Fibroblast of skin of left biceps (primary cell): ENCODE measurements around the gene DCHS1.

ENCODE experiments used
- DNase-seq, 2 experiments: peaks; one replicate each; pipeline ENCODE4 v3.0.0-alpha.2; 2013; ENCODE audit warnings: low read depth in 2 of 2

The DCHS1 gene

DNA sequence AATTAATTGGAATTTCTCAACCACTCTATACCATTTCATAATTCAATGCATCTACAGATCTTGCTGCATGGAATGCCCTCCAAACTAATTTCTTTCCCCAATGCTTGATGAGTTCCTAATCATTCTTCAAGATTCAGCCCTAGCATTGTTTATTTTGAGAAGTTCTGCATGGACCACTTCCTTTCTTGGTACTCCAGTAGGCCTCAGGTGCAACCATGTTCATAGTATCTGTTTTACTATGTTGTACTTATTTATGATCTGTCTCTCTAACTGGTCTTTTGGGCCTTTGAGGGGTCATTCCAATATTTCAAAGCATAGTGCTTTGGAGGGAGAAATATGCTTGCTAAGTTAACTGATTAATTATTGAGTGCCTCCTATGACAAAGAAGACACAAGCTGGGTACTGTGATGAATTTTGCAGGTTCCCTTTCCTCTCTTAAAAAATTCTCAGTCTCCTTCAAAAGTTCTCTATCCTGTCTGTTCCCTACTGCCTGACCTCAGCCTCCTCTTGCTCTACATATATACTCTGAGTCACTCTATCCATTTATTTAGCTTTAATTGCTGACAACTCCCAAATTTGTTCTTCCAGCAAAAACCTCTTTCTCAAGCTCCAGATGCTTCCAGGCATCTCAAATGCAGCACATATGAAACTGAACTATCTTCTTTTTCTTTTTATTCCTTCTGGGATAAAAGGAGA is 18.1 kb upstream of the DCHS1 start:
- DNase-seq = no peak

DNA sequence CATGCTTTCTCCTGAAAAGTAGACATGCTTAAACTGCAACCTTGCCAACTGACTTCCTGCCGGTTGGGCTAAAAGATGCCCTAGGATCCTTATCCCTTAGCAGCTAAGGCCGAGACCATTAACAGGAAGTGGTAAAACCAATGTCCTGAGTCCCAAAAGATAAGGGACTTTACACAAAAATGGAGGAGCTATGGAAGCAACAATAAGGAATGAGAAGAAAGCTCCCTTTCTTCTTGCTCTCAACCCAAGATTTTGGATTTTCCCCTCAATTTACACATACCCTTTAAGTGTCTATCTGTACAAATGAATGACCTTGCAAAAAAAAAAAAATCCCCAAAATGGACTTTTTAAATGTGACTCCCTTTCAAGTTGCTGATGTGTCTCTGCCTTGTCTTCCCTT is 16.4 kb upstream of the DCHS1 start:
- DNase-seq = no peak

DNA sequence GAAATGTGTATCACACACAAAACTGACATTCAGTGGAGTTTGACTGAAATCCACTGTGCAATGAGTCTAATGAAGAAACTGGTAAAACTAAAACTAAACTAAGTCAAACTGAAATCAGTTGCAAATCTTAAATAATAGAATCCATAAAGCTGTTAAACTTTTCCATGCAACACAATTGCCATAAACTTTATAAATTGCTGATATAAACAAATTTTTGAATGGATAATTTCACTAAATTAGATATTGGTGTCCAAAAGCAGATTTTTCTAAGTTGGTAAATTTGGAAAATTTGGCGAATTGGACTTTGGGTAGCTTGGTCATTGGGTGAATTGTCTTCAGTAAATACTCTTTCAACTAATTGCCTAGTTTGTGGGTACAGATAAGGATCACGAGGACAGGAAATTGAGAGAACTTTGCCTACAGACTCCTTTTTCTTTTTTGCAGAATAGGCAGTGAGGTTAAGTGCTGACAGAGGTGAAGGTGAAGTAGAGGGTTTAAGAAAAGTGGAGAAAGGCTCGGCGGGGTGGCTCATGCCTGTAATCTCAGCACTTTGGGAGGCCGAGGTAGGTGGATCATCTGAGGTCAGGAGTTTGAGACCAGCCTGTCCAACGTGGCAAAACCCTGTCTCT is 14.7 kb upstream of the DCHS1 start:
- DNase-seq = no peak

DNA sequence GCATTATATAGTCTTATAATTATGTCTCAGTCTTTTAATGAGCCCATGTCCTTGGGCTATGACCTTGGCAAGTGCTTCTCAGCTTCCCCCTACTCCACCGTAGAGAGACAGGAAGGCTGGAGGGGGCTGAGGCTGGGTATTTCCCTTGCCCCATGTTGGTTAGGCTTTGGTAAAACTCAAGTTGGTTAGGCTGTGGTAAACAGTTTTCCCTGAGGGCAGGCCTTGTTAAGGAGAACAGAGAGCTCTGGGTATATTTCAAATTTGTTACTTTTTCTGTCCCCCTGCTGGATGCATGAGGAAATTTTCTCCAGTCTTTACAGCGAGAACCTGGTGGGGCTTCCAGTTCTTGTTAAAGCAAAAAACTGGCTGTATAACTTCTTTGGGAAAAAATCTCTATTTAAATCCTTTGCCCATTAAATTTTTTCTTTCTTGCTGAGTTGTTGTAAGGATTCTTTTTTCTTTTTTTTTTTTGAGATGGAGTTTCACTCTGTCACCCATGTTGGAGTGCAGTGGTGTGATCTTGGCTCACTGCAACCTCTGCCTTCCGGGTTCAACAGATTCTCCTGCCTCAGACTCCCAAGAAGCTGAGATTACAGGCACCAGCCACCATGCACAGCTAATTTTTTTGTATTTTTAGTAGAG is 12.2 kb upstream of the DCHS1 start:
- no peak for DNase-seq

DNA sequence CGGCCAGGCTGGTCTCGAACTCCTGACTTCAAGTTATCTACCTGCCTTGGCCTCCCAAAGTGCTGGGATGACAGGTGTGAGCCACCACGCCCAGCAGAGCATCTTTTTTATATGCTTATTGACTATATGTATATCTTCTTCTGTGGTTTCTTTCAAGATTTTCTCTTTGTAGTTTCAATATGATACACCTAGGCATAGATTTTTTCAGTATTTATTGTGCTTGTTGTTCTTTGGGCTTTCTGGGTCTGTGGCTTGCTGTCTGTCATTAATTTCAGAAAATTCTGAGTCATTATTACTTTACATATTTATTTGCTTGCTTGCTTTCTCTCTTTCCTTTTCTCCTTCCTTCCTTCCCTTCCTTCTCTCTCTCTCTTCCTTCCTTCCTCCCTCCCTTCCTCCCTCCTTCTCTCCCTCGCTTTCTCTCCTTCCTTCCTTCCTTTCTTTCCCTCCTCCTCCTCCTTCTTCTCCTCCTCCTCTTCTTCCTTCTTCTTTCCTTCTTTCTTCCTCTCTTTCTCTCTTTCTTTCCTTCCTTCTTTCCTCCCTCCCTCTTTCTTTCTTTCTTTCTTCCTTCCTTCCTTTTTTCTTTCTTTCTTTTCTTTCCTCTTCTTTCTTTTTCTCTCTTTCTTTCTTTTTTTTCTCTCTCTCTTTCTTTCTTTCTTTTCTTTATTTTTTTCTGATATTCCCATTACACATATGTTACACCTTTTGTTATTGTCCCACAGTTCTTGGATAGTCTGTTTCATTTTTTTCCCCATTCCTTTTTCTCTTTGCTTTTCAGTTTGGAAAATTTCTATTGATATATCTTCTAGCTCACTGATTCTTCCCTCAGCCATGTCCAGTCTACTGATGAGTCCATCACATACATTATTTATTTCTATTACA is 10.9 kb upstream of the DCHS1 start:
- DNase-seq = no peak

DNA sequence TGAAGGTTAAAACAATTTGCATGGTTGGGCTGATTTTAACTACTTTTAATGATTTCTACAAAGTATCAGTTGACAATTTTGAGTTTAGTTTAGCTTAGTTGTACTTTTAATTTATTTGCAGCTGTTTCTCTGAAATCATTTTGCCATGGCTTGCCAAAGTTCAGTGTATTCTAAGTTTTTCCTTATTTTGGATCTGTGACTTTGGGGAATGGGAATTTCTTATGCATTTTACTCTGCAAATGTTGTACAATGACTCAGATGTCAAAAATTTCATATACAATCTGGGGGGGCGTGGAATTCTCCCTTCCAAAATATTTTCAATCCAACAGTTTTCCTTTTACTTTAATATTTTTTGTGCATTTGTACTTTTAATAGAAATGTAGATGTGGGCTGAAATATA is 8.9 kb upstream of the DCHS1 start:
- DNase-seq = no peak

DNA sequence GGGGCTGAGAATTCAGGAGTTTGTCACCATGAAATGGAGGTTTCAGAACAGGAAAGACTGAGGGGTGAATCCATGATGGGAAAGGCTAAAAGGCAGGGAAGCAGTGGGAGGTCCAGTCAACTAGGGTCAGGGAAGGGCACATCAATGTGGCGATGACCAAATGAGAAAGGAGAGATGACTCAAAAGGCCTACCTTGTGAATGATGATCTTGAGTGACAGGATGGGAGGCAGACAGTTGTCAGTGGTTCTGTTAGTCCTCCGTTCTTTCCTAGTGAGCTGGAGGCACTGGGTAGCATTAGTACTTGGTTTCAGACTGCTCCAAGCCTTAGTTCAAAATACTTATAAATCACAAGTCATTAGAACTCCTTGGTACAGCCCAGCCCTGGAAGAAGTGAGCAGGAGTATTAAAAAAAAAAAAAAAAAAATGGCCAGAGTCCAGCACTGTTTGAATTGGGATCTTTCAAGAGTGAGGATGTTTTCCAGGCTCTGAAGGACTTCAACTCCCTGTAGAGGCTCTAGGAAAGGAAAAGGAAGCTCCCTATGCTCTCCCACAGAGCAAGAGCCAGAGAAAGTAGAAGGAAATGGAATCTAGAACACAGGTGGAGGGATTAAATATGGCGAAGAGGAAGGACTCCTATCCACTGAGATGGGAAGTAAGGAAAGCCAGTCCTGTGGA is 8.3 kb upstream of the DCHS1 start:
- DNase-seq = no peak

DNA sequence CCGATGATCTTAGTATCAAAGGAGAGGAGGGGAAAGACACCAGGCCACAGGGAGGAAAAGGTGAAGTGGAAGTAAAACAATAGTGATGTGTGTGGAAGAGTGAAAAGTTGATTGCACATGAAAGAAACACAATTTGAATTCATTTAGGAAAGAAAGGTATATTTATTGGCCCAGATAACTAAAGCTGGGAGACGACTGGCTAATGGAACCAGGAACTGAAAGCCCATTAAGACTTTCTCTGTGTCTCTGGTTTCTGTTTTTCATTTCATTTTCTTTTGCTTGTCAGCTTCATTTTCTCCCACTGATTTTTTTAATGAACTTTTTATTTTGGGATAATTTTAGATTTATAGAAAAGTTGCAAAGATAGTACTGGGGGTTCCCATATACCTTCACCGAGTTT is 5.1 kb upstream of the DCHS1 start:
- no peak for DNase-seq

DNA sequence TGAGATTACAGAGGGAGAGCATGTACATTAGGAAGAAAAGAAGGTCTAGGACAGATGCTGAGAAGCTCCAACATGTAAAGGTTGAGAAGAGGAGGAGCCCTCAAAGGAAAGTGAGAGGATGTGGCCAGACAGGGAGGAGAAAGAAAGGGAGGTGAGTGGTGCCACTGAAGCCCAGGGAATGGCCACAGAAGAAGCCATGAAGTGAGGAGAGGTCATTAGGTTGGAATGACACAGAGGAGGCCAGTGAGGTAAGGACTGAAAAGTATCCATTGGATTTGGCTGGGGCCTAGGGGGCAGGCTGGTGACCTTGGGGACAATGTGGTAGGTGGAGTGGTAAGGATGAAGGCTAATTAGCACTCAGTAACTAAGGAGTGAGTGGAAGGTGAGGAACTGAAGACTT is 3.0 kb upstream of the DCHS1 start:
- DNase-seq = no peak

DNA sequence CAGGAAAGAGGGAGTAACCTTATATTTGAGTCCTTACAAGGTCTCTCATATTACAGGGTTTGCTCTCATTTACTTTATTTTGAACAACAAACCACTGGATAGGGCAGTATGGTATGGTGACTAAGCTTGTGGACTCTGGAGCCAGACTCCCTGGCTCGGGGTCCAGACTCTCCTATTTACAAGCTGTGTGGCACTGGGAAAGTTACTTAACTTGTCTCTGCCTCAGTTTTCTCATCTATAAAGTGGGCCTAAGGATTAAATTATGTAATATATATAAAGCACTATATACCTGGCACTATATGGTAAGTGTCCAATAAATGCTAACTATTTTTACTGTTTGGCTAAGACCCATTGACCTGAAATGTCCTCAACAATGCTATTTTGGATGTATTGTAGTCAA is 1.7 kb upstream of the DCHS1 start:
- DNase-seq = no peak

DNA sequence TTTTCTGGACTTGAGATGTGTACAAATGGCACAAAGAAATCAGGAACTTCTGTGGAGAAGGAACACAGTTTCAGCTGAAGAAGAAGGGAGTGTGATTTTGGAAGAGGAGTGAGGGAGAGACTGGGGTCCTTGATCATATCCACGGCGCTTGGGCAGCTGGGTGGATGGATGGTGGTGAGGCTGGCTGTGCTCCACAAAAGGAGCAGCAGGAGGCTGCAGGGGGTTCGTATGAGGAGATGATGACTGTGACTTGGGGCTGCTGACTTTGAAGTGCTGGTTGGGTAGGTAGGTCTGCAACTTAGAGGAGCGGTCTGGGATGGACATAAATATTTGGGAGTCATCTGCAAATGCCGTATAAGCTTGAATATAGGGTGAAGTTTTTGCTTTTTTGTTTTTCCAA is 1.3 kb upstream of the DCHS1 start:
- no peak for DNase-seq

DNA sequence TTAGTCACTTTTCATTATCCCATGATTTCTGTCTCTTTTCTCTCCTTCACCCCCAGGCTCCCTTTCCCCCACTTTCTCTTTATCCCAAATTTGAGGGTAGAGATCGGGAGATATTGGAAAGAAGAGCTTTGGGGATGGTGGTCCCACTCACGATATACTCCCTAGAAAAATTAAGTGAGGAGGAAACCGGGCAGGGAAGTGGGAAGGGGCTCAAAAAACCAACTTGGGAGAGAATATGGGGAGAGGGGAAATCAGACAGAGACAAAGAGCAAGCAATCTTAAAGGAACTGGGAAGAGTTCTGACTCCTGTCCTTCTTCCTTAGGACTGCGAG is 941 bp upstream of the DCHS1 start:
- no peak for DNase-seq

DNA sequence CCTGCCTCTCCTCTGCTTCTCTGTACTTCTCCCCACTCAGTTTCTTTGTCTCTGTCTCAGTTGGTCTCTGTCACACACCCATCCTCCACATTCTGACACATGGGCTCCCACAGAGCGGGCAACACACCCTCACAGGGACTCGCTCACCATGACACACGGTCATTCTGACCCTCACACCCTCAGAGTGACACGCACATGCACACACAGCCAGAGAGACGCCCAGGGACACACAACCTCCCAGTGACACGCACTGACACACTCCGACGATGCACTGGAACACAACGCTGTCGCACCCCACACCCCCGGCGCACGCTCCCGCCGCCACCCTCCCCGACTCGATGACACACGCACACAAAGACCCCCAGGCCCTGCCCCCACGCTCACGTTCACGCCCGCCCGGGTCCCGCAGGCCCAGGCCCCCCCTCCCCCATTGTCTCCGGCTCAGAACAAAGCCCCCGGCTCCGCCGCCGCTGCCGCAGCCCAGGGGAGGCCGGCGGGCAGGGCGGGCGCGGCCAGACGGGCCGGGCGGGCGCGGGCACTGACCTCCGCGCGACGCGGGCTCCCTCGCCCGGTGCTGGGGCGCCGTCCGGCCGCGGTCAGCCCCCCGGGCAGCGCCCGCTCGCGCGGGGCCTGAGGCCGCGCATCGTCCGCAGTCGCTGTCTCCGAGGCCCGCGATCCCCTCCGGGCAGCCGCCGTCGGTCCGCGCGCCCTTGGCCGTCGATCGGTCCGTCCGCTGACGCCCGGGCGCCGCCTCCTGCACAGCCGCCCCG is 404 bp downstream of the DCHS1 start:
- no peak for DNase-seq

DNA sequence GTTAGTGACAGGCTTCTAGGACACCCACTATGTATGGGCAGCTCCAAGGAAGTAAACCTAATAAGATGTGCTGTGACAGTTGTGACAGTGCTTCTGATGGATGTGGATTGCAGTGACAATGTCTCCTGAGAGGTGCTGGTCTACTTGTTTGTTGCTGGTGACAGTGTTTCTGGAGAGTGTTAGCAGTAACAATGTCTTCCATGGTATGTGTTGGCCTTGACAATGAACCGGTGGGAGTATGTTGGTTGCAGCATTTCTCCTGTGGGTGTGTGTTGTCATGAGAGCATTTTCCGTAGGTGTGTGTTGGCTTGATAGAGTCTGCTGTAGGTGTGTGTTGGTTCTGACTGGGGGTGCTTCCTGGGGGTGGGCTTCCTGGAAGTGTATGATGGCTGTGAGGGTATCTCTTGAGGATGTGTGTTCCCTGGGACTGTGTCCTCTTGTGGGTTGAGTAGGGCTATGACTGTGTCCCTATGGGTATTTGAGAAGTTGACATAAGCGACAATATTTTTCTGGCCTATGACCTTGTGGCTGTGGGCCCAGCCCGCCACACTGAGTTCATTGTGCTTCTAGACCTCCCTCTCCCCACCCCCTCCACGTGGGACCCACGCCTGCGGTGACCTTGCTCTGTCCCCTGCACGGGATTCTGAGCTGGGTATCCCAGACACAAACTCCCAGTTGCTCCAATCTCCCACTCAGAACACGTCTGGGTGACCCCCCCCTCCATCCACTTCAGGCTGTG is 1.2 kb downstream of the DCHS1 start:
- DNase-seq = no peak

DNA sequence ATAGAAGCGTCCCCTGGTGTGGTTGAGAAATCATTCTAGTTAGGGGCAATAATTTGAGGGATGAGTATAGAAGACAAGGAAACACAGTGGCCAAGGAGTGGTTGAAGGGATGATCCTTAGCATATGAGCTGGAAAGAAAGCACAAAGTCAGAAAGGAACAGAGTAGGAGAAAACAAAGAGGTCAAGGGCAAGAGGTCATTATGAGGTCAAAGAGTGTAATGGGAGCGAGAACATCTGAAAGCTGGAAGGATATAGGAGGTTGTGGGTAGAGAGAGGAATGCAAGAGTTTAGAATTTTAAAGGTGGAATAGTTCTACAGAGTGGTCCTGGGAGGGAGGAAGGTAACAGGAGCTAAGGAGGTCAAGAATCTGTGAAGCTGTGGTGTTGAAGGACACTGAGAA is 2.0 kb downstream of the DCHS1 start:
- DNase-seq = no peak

DNA sequence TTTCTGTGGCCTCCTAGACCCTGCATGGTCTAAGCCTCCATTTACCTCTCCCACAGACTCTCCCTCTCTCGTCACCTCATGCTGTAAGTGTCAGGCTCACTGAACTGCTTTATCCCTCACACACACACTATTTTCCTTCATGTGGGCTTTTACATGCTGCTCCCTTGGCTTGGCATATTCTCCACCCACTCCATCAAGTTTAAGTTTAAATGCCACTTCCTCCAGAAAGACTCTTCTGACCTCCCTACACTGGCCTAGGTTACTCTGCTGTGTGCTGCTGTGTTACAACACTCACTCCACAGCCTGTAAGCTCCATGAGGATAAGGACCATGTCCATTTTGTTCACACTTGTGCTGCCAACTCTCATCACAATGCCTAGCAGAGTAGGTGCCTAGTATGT is 2.5 kb downstream of the DCHS1 start:
- no peak for DNase-seq

DNA sequence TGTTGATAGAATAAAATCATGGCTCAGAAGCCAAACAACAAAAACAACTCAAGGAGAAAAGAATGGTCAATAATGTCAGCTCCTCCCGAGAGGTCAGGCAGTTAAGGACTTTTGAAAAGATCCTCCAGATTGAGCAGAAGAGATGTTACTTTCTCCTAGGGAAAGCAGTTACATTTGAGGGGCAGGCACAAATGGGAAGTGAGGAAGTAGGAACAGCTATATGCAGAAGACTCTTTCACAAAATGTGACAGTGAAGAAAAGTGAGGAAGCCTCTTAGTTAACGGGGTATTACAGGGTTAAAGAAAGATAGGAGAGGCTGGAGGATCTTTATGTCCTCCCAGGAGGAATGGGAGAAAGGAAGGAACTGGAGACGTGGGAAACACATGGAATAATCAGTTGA is 3.4 kb downstream of the DCHS1 start:
- DNase-seq = no peak

DNA sequence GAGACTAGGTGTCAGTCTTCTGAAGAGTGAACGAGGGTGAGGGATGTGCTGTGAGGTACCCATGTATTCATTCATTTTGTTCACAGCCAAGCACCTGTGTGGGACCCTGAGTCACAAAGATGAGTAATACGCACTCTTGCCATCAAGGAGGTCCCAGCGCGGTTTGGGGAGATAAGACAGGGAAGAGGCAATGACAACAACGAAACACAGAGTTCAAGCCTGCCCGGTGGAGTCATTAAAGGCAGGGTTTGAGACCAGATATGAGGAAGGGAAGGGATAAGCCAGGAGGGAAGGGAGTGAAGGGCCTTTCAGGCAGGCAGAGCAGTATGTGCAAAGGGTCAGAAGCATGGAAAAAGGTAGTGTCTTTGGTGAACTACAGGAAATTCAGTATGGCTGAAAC is 4.6 kb downstream of the DCHS1 start:
- no peak for DNase-seq

DNA sequence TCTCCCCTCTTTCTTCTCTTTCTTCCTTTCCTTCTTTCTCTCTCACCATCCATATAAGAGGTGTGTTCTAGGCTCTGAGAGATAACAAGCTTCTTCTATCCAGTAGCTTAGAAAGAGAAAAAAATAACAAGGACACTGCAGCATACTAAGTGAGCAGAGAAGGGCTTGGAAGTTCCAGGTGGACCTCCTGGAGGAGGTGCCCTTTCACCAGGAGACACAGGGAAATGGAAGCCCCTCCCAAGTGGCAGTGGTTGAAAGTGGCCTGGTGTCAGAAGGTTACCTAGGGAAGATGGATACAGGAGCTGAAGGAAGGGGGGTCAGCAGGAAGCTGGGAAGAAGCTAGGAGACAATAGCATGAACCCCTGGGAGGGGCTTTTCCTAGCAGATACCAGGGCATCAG is 5.5 kb downstream of the DCHS1 start:
- no peak for DNase-seq

DNA sequence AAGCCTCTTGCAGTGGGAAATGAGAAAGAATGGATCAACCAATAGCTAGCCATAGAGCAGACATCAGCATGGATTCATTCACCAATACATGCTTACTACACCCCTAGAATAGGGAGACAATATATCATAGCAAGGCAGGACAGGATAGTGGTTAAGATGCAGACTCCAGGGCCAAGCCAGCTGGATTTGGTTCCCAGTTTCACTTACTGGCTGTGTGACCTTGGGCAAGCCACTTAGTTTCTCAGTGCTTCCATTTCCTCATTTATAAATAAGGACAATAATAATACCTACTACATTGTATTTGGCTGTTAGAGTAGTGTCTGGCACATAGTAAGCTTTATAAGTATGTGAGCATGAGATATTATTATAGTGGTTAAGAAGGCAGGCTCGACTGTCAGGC is 7.1 kb downstream of the DCHS1 start:
- no peak for DNase-seq

DNA sequence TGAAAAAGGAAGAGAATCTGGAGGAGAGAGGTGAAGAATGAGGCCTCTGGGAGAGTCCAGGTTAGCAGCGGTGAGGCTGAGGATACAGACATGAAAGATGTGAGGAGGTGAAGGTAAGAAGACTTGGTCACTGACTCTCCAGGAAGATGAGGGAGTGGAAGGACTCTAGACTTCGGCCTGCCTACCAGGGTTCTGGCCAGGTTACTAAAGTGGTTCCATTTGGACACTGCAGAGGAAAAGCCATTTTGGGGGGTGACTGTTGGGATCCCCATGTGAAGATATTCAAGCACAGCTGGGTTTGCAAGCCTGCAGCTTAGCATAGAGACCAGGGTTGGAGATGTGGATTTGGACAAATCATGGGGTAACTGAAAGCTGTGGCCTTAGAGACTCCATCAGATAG is 7.8 kb downstream of the DCHS1 start:
- no peak for DNase-seq
